ENCODE results near the gene DDX10.
"Not testable (repeated sequence)": the region's sequence is repeated elsewhere in the genome, so short reads cannot be mapped to it uniquely, and the experiment has no call there.

Gene DDX10

DNA sequence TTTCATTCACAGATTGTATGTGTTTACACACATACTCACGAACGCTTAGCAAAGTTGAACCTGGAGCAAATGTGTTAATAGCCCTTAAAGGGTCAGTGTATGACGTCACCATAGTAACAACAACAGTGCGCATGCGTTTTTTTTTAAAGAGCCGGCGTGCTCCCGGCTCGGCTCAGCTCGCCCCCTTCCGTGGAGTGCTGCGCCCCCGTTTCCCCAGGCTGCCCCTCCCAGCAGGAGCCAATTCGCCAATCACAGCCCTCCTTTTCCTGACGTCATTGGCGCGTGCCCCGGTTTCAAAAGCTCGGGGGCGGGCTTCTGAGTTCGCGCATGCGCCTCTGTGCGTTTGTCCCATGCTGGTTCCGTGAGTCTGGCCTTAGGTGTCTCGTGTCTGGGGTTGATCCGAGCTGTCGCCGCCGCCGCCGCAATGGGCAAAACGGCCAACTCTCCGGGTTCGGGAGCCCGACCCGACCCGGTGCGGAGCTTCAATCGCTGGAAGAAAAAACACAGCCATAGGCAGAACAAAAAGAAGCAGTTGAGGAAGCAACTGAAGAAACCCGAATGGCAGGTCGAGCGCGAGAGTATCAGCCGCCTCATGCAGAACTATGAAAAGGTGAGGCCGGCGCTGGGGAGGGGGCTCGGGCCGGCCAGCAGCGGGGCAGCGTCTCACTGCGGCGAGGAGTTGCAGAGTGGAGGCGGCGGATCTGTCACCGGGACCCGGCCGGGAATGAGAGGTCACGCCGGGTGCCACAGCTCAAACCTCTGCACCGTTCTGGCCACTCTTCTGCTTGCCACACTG lies at the start of gene DDX10:
Gene DDX10 (plus strand): TSS at position 340 of the 796 bp plus-strand sequence. CDS start 85 bp downstream, at position 425.
- DNase-seq, result peak; percentile 99

DNA sequence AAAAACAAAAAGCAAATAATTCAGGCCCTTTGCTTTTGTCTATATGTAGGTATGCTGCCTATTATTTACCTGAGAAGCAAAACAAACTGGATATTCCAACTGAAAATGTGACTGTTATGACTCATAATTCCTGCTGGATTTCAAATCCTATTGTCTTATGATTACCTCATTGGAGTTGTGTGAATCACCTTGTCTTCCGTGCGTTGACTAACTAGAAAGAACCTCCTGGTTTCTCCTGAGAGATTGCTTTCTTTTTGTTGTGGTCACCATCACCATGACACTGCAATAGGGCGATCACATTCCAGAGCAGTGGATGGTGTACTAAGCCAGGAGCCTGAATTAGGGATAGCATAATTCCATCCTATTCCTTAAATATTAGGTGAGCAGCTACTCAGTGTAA lies 48.3 kb upstream of the DDX10 start:
- DNase-seq, result no peak

DNA sequence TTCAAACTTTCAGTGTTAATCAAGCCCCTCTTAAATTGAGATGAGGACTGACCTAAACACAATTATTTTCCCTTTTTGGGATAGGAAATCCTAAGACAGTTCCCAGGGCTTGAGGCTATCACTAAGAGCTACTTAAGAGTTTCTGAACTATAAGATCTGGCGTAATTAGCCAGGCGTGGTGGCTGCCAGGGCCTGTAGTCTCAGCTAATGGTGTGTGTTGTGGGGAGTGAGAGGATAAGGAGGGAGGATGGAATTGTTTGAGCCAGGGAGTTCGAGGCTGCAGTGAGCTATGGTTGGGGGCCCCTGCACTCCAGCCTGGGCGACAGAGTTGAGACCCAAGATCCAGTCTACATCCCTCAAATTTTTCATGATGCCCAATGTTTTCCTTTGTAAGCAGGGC lies 47.8 kb upstream of the DDX10 start:
- no peak for DNase-seq

DNA sequence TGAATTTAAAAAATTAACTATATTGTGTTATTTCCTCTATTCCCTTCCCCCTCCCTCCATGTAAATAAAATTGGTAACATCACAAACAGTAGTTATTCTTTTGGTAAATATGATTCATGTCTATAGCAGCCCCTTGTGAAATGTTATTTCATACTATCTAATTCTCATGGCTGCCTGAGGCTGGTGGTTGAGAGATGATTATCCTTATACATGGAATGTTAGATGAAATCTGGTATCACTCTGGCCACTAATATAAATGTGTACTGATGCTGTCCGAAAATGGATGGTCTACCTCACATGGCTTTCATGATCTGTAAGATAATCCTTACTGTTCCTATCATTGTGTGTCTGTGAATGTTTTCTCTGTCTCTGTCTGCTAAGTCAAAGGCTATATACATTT lies 46.3 kb upstream of the DDX10 start:
- DNase-seq, result no peak

DNA sequence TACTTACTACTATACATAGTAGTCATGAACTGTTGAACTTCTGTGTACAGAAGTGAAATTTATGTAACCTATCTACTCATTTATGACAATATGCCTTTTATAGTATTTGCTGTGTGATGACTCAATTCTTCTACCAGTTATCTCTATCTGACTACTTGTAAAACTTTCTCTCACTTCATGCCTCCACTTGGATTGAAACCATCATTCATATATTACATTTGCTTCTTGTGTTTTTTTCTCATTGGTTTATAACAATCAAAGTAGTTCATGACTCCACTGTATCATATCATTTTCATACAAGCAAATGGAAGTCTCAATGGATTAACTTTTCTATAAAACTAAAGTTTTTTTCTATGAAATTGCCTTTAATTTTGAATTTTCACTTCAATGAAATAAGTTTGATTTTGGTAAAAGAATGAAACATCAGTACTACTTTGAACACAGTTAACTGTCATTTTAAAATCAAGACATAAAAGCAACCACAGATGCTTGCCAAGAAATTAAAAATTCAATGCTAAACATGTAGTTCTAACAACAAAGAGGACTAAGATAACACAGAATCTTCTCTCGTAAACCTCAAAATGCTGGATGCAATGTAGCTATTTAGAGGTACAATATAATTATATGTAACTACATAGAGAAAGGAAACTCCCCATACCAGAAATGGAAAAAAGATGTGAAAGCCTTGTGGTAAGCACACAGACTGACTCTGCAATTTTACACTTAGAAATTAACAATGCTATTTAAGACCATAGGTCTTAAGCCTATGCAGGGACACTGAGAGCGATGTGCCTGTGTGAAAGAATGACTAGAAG lies 43.7 kb upstream of the DDX10 start:
- peak; percentile 49 for DNase-seq

DNA sequence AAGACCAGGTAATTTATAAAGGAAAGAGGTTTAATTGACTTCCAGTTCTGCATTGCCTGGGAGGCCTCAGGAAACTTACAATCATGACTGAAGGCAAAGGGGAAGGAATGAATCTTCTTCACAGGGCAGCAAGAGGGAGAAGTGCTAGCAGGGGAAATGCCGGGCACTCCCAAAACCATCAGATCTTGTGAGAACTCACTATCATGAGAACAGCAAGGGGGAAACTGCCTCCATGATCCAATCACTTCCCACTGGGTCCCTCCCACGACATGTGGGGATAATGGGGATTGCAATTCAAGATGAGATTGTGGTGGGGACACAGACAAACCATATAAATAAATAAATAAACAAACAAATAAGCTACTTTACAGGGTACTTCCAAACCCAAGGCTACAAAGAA lies 42.5 kb upstream of the DDX10 start:
- no peak for DNase-seq

DNA sequence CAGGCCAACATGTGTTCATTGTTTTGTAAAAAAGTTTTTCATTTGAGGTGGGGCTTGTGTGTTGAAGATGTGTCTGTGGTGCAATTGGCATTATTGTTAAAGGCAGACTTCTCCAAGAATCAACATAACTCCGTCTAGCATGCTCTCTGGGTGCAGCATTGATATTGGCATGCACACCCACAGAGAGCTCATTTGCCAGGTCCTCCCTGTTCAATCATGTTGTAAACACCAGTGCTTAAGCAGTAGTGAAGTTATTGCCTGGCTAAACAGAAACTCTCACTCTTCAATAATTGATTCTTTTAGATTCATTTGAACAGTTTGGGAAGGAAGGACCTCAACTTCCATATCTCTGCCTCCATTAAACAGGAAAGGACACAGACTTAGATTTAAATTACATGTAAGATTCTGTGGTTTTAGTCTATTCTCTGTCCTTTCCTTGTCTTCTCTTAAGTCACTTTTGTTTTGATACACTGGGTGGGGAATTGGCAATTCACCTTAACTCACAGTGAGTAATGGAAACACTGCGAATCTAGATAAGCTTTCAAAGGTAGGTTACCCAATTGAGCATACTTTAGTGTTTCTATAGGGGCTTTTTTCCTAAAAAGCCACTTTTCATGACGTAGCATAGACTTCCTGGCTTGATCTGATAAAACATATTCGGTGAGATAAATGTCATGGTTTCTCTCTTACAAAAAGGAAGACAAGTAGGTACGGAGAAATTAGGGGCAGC lies 40.5 kb upstream of the DDX10 start:
- no peak for DNase-seq

DNA sequence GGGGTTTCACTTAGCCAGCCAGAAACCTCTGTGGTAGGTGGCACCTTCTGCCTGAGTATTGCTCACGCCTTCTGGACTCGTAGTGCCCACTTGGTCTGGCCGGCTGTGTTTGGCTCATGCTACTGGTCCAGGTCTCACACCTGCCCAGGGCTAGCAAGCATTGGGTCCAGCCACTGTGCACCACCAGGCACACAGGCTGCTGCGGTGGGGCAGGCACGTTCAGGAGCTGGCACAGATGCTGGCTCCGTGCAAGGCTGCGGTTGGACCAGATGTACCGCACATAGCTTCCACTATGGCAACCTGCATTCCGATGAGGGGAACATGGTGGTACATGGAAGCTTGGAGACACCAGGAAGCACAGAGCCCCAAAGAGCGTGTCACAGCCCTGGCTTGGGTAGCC lies 36.5 kb upstream of the DDX10 start:
- DNase-seq, result no peak

DNA sequence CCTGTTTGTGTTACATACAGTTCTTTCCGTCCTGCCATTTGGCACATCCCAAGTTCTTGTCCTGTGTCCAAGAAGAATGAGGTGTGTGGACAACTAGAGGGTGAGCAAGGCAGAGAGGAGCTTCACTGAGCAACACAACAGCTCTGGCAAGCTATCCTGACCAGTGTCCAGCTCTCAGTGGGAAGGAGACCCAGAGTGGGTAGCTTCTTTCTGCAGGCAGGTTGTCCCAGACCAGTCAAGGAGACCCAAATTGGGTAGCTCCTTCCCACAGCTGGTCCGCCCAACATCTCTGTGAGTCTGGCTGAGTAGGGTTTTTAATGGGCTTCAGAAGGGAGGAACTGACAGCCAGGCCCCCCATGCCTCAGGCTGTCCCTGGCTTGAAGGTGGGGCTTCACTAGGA lies 36.1 kb upstream of the DDX10 start:
- no peak for DNase-seq

DNA sequence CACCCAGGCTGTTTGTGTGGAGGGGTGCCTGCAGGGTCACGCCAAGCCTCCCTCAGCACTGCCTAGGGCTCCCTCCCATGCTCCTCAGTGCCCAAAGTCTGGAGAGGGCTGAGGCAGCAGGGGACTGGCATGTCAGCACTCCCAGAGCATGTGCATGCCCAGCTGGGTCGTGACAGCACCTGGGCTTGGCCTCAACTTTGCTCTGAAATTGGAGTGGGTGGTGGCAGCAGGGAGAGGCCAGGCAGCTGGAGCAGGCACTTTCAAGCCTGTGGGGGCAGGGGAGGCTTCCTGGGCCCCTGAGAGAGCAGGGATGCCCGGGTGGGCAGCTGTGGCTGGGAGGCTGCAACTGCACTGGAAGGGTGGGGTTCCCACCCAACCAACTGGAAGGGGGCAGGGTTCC lies 35.6 kb upstream of the DDX10 start:
- no peak for DNase-seq

DNA sequence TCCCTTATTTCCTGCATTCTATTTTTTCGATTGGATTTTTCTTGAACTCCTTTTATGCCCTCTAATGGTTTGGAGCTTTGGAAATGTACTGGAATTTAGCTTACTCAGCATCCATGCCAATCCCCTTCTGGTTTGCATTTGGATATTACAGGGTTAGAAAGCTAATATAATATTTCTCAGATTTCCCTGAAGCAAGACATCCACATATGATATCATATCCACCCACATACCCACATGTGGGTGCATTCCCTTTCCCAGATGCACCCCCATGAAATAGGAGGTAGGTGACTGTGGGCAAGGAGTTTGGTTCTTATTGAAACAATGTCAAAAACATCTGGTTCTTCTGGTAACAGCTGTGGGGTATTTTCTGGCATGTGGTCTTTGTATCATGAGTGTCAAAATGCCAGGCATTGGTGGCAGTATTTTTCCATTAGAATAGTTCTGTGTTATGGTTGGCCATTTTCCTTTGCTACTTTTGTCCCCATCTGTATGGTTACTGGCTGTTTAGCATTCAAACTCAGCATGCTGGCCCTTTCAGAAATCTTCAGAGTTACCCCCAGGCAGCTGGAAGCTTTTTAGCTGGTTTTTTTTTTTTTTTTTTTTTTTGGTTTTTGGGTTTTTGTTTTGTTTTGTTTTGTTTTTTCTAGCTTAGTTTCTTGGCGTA lies 32.7 kb upstream of the DDX10 start:
- no peak for DNase-seq

DNA sequence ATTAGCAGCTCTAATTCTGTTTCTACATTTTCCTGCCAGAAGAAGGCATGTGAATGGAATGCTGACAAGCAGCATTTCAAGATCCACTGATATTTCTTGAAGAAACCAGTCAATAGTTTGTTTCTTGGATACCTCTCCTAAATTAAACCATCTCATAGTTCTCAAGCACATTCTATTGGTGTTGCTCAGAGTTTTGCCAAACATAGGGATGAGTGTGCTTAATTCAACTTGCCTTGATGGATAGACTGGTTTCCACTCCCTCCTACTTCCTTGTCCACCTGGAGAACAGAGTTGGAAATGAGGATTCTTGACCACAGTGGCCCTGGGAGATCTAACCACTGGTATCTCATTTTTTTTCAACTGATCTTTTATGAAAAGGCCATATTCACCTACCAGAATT lies 29.8 kb upstream of the DDX10 start:
- DNase-seq, result no peak

DNA sequence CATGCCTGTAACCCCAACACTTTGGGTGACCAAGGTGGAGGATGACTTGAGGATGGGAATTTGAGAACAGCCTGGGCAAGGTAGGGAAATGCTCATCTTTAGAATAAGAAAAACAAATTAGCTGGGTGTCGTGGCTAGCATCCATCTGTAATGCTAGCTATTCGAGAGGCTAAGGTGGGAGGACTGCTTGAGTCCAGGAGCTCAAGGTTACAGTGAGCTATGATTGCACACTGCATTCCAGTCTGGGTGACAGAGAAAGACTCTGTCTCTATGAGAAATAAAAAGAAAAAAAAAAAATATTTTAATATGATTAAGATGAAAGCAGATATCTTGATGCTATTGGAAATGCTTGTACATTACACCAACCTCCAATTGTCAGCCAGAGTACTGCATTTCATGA lies 28.6 kb upstream of the DDX10 start:
- DNase-seq, result no peak

DNA sequence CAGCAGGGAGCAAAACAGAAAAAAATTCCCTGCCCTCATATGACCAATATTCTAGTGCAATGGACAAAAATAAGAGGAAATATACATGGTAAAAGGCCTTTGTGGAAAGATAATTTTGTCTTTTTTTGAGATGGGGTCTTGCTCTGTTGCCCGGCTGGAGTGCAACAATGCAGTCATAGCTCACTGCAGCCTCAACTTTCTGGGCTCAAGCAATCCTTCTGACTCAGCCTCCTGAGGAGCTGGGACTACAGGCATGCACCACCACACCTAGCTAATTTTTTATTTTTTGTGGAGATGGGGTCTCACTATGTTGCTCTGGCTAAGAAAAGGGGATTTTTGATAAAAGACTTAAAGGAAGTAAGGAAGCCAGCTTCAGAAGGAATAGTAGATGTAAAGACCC lies 25.7 kb upstream of the DDX10 start:
- no peak for DNase-seq

DNA sequence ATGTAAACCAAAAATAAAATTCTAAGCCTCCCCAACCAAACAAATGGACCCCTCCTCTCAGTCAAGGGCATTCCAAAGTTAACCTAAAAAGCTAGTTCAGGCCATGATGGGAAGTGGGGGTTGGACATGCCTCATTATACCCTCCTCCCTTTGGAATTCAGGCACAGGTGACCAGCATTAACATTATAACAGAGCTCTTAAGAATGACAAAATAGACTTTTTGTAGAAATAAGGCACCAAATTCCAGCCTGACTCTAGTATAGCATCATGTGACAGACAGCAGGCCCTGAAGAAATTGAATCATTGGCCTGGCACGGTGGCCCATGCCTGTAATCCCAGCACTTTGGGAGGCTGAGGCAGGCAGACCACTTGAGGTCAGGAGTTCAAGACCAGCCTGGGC lies 23.1 kb upstream of the DDX10 start:
- not testable (repeated sequence) for DNase-seq

DNA sequence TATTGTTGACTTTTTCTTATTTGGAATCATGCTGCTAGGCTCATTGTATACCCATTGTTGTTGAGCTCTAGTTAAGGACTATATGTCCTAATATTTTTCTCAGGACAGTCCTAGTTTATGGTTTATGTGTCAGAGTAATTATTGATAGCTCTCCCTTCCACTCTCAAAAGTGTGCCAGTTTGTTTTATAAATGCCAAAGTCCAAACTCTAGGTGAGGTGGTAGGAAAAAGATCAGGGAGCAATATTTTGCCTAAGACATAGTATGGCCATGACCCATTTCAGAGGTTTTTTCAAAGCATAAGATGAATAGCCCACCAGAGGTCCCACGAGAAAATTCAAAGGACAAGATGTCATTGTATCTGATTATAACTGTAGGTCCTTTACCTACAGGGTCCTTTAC lies 20.9 kb upstream of the DDX10 start:
- no peak for DNase-seq

DNA sequence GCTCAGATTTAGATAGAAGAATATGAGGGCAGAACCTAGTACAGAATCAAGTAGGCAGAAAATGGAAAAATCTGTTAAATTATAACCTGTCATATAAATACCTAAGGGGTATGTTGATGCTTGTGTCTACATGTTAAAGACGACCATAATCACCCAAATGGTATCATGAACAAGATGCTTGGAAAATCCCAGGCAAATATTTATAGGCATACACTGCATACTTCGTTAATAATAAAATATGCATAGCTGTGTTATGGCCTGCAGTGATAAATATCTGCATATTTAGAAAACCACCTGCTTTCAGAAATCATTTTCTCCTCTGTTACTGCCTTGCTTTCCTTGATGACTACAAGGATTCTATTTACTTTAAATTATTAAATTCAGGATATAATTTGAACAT lies 18.9 kb upstream of the DDX10 start:
- no peak for DNase-seq

DNA sequence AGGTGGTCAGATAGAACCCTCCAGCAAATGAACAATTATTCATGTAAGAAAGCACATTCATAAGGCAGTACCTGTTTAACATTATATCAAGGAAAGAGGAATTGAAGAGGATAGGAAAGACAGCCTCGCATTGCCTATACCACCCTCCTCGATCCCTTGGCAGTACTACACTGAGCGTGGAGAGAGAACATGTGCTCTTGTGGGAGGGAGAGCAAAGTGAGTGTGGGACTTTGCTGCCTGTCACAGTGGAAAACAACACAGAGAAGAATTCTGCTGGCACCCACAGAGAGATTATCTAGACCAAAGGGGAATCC lies 17.5 kb upstream of the DDX10 start:
- DNase-seq, result no peak

DNA sequence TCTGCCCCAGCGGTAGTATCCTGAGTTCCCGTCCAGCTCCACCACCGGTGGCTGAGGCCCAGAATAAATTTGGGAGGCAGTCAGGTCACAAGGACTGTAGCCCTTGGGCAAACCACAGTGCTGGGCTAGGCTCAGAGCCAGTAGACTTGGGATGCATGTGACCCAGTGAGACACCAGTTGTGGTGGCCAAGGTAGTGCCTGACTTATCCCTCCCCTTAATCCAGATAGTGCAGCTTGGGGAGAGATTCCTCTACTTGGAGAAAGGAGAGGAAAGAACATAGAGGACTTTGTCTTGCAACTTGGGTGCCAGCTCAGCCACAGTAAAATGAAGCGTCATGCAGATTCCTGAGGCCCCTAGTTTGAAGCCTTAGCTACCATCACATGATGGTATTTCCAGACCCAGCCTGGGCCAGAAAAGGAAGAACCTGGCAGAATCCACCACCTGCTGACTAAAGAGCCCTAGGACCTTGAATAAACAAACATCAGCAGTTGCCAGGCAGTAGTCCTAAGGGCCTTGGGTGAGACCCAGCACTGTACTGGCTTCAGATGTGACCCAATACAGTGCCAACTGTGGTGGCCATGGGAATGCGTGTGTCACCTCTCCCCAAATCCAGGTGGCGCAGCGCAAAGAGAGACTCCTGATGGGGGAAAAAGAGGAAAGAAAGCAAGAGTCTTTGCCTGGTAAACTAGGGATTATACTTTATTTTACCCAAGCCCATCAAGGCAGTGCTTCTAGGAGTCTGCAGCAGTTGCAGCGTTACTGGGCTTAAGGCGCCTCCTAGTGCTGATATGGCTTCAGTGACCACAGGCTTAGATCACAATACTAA lies 17.0 kb upstream of the DDX10 start:
- DNase-seq, result peak; percentile 67

DNA sequence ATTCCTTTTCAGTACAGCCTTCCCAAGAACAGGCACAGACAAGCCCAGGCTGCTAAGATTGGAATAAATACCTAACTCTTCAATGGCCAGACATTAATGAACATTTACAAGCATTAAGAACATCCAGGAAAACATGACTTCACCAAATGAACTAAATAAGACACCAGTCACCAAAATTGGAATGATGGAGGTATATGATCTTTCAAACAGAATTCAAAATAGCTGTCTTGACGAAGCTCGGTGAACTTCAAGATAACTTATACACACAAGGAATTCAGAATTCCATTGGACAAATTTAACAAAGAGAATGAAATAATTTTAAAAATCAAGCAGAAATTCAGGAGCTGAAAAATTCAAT lies 16.4 kb upstream of the DDX10 start:
- DNase-seq, result no peak

DNA sequence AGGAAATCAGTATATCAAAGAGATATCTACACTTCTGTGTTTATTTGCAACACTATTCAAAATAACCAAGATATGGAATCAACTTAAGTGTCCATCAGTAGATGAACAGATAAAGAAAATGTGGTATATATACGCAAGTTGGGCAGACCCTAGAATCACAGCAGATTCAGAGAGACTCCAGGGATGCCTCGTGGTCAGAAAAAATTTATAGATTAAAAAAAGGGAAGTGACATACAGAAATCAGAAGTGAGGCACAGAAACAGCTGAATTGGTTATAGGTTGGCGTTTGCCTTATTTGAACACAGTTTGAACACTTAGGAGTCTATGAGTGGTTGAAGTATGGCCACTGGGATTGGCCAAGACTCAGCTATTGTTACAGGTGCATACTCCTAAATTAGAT lies 10.8 kb upstream of the DDX10 start:
- DNase-seq, result not testable (repeated sequence)

DNA sequence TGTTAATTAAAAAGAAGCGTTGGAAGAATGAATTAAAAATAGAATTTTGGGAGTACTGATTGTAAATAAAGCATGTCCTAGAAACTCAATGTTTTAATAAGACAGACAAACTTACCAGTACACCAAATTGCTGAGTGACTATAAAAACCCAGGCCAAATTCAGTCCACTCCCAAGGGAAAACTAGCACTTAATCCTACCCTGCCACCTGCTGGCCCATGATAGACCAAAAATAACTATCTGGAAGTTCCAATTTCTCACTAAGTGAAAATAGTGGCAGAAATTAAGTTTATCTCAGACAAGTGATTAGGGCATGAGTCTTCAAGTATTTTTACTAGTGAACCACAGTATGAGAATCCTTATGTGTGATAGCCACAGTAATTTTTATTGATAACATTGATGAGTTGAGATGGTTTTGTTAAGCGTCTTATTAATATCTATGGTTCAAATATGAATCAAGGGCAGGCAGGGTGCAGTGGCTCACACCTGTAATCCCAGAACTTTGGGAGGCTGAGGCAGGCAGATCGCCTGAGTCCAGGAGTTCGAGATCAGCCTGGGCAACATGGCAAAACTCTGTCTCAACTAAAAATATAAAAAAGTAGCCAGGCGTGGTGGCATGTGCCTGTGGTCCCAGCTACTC lies 9.8 kb upstream of the DDX10 start:
- DNase-seq, result peak; percentile 58

All from RPMI8226 (cell line).